GM12878 (cell line): ENCODE results near the gene BCAS3. TPM values are rescaled to one million over a fixed set of nuclear protein-coding genes. Genes with fewer than 3 reads are reported as not detected.

Source experiments
- ATAC-seq: fragments of 200-7000 bp; cut with Tn5 transposase; 3 replicates; pipeline ENCODE4 v1.9.1; 2020; ENCODE audit warnings: mild to moderate bottlenecking, moderate library complexity
- BruUV-seq: library from RNA; stranded (reverse); fragments of 400-500 nt; replicated peaks from 2 replicates; lab custom pipeline; 2021; lab: Mats Ljungman, UMichigan
- CTCF ChIA-PET: fragments of 300-600 bp; sonication (Branson Sonifier 250); formaldehyde crosslinking; extraction: SDS; loops from one replicate; lab custom pipeline; 2021; ENCODE audit warnings: inconsistent platforms; lab: Yijun Ruan, JAX
- POLR2A ChIA-PET: fragments of 350-600 bp; formaldehyde crosslinking; extraction: SDS; loops from one replicate; lab custom pipeline; 2021; ENCODE audit warnings: inconsistent platforms; lab: Charles Lee
- RAD21 ChIA-PET: fragments of 300-600 bp; sonication (Branson Sonifier 250); formaldehyde crosslinking; loops from one replicate; lab custom pipeline; 2023; ENCODE audit warnings: antibody characterized with exemption; ENCODE audit not compliant: unreplicated experiment; lab: Charles Lee
- SMC1A ChIA-PET: fragments of 300-600 bp; sonication (Branson Sonifier 250); formaldehyde crosslinking; loops from one replicate; lab custom pipeline; 2023; ENCODE audit not compliant: unreplicated experiment, uncharacterized antibody; lab: Charles Lee
- DNase-seq: peaks from one replicate; pipeline ENCODE4 v3.0.0-alpha.2; 2011; ENCODE audit warnings: low read depth, low spot score
- FAIRE-seq: peaks from 3 replicates; lab custom pipeline; 2011; peaks lifted over from hg19 to GRCh38; lab: Jason Lieb, UNC
- H2AFZ ChIP-seq: 2 replicates; pipeline ENCODE4 v1.6.0; 2011; ENCODE audit warnings: low read depth, low read length, control low read depth; ENCODE audit not compliant: control insufficient read depth
- H3K27ac ChIP-seq: 2 replicates; pipeline ENCODE4 v1.5.1; 2011; ENCODE audit warnings: control low read depth; ENCODE audit not compliant: control insufficient read depth, insufficient read depth
- H3K27me3 ChIP-seq, 2 experiments: replicated peaks in 1 of 2; 2 replicates each; pipeline versions ENCODE4 v1.6.0 to v1.6.1; 2011; ENCODE audit warnings: low read length in 1 of 2; ENCODE audit not compliant: control insufficient read depth in 2 of 2, insufficient read depth in 2 of 2
- H3K36me3 ChIP-seq, 2 experiments: 2 replicates each; pipeline ENCODE4 v1.5.1; 2011; ENCODE audit warnings: low read length in 1 of 2; ENCODE audit not compliant: control insufficient read depth in 2 of 2, insufficient read depth in 2 of 2
- H3K4me1 ChIP-seq: 2 replicates; pipeline ENCODE4 v1.6.1; 2011; ENCODE audit warnings: mild to moderate bottlenecking, low read length, moderate library complexity, mixed read lengths; ENCODE audit not compliant: control insufficient read depth, insufficient read depth
- H3K4me2 ChIP-seq: 2 replicates; pipeline ENCODE4 v1.6.0; 2011; ENCODE audit warnings: control low read depth; ENCODE audit not compliant: control insufficient read depth, insufficient read depth
- H3K4me3 ChIP-seq: fragments of 200-600 bp; sonication (generic); 2 replicates; pipeline ENCODE4 v1.5.1; 2016
- H3K79me2 ChIP-seq: 2 replicates; pipeline ENCODE4 v1.6.0; 2011; ENCODE audit warnings: low read length; ENCODE audit not compliant: control insufficient read depth, insufficient read depth
- H3K9ac ChIP-seq: 2 replicates; pipeline ENCODE4 v1.8.0; 2011; ENCODE audit warnings: low read length, control low read depth, mixed read lengths; ENCODE audit not compliant: control insufficient read depth, insufficient read depth
- H3K9me3 ChIP-seq: replicated peaks from 3 replicates; pipeline ENCODE4 v1.5.1; 2011; ENCODE audit warnings: mild to moderate bottlenecking, low read length; ENCODE audit not compliant: control insufficient read depth, insufficient read depth
- H4K20me1 ChIP-seq: 2 replicates; pipeline ENCODE4 v1.6.0; 2011; ENCODE audit not compliant: control insufficient read depth, insufficient read depth
- BHLHE40 ChIP-seq, 2 experiments: fragments of 450-650 bp in 1 of 2; IDR thresholded peaks; 2 replicates each; pipeline ENCODE4 v1.6.1; 2011 to 2017; ENCODE audit warnings: low read depth in 2 of 2, borderline replicate concordance in 1 of 2, improper control_type of control experiment in 1 of 2, low read length in 1 of 2, mild to moderate bottlenecking in 1 of 2
- HSF1 ChIP-seq: fragments of 150-350 bp; IDR thresholded peaks from 2 replicates; pipeline ENCODE4 v1.6.1; 2014; ENCODE audit warnings: mild to moderate bottlenecking, low read depth, low read length
- MTA2 ChIP-seq: fragments of 450-650 bp; IDR thresholded peaks from 2 replicates; pipeline ENCODE4 v1.6.1; 2016; ENCODE audit warnings: low read depth, mild to moderate bottlenecking, moderate library complexity
- NFIC ChIP-seq: IDR thresholded peaks from 2 replicates; pipeline ENCODE4 v1.6.1; 2012; ENCODE audit warnings: low read depth, mild to moderate bottlenecking, inconsistent platforms, low read length, moderate library complexity
- NR2F1 ChIP-seq: fragments of 450-650 bp; conservative IDR thresholded peaks from 2 replicates; pipeline ENCODE4 v1.6.1; 2017; ENCODE audit warnings: mild to moderate bottlenecking
- RAD21 ChIP-seq: IDR thresholded peaks from 2 replicates; pipeline ENCODE4 v1.6.1; 2011; ENCODE audit warnings: mild to moderate bottlenecking, low read depth, low read length, moderate library complexity; ENCODE audit not compliant: insufficient read depth
- RB1 ChIP-seq: fragments of 450-650 bp; formaldehyde crosslinking; IDR thresholded peaks from 2 replicates; pipeline ENCODE4 v1.6.1; 2017; ENCODE audit warnings: mild to moderate bottlenecking, borderline replicate concordance
- STAT3 ChIP-seq: IDR thresholded peaks from 2 replicates; pipeline ENCODE4 v1.6.1; 2011; ENCODE audit warnings: low read depth, low read length, improper control_type of control experiment
- YBX1 ChIP-seq: fragments of 450-650 bp; IDR thresholded peaks from 2 replicates; pipeline ENCODE4 v1.6.1; 2016; ENCODE audit warnings: antibody characterized with exemption
- WGBS: methylation state at CpG from one replicate; pipeline ENCODE4 v1.1.6; 2016; ENCODE audit warnings: low lambda C conversion rate; ENCODE audit not compliant: insufficient replicate concordance, insufficient coverage; ENCODE audit errors: missing lambda C conversion rate; 5-methylcytosine and 5-hydroxymethylcytosine counted together
- in situ Hi-C: fragments of 300-500 bp; cut with MboI; formaldehyde crosslinking; loops from 9 replicates; pipeline ENCODE4 v1.14.3; 2018; ENCODE audit warnings: mixed read lengths
- intact Hi-C: fragments of 100-400 bp; cut with micrococcal nuclease; formaldehyde crosslinking; loops from one replicate; pipeline ENCODE4 v1.14.2; 2022; ENCODE audit not compliant: unreplicated experiment
- polyA plus RNA-seq, 11 experiments: library from polyadenylated mRNA; depleted of rRNA in 4 of 11; unstranded in 6 of 11; stranded (reverse) in 5 of 11; fragments of >200 nt; fragmentation: Nextera tagmentation in 4 of 11; fragmentation: Illumina TruSeq in 1 of 11; extraction: Ambion mirVana in 4 of 11; extraction: Trizol in 1 of 11; gene quantifications; 1 replicate in 1 of 11; 2 replicates in 10 of 11; pipeline versions ENCODE4 v1.2.1 to v1.2.3, GENCODE V29; 2011 to 2016; ENCODE audit warnings: inconsistent platforms in 2 of 11, missing spikeins in 2 of 11, low read depth in 1 of 11
- total RNA-seq, 4 experiments: library from RNA; depleted of rRNA in 3 of 4; stranded (reverse); fragments of >200 nt in 3 of 4; fragmentation: Illumina TruSeq in 1 of 4; extraction: Trizol in 1 of 4; gene quantifications; 2 replicates each; pipeline versions ENCODE4 v1.2.1 to v1.2.3, GENCODE V29; 2013 to 2021
- TF ChIP-seq, protein P1 (sequence below): IDR thresholded peaks from 2 replicates; pipeline ENCODE4 v1.6.1; 2012; ENCODE audit warnings: low read depth, low read length, improper control_type of control experiment
- TF ChIP-seq, protein P2 (sequence below), 3 experiments: IDR thresholded peaks in 2 of 3; conservative IDR thresholded peaks in 1 of 3; 2 replicates each; pipeline ENCODE4 v1.5.1; 2011; ENCODE audit warnings: low read depth in 3 of 3, low read length in 3 of 3, mild to moderate bottlenecking in 3 of 3, control low read depth in 2 of 3, moderate library complexity in 2 of 3, inconsistent platforms in 1 of 3, mixed read lengths in 1 of 3; ENCODE audit not compliant: control insufficient read depth in 2 of 3, insufficient read depth in 1 of 3; ENCODE audit errors: extremely low read depth in 1 of 3

BCAS3 gene
- total and polyA plus RNA-seq, 10 of the 15 experiments (the other 5 are each of a cell fraction or from before 2014, with no cell fraction given) = 2.1 to 11.0 (median 6.6) TPM

GRCh38 chr17:61302953-61303816 lies 625.5 kb downstream of the BCAS3 start:
- Histone ChIP-seq H3K27ac (no peak overlapping the region), H3K4me2 (no peak overlapping the region), H3K4me3 (no peak overlapping the region), H3K27me3 (no peaks in the 10 kb centered on the region; a peak in 1 of 4 replicates), H3K9ac (no peak overlapping the region), H3K9me3 (no peaks in the 10 kb centered on the region), H3K36me3 (no peaks in the 10 kb centered on the region), H3K4me1 (no peaks in the 10 kb centered on the region), H4K20me1 (no peaks in the 10 kb centered on the region), H2AFZ (no peak overlapping the region), H3K79me2 (no peaks in the 10 kb centered on the region)
- FAIRE-seq (no peak), DNase-seq (no peak), ATAC-seq (no peak)
- ChIA-PET RAD21 (no interaction called here), CTCF (no interaction called here), SMC1A (no interaction called here), POLR2A (interaction anchor here (0.6 kb wide), 1 partner anchor 38 kb away, joined by 3 read pairs; no protein-coding TSS in a partner anchor)
- in situ Hi-C loops (no loop called here), intact Hi-C loops (no loop called here)
- BruUV-seq = no TSS peak
- WGBS = 40% methylated on average over 12 of the region's 12 CpGs
- no peak for TF ChIP-seq RAD21
- TF ChIP-seq, protein P1, sequence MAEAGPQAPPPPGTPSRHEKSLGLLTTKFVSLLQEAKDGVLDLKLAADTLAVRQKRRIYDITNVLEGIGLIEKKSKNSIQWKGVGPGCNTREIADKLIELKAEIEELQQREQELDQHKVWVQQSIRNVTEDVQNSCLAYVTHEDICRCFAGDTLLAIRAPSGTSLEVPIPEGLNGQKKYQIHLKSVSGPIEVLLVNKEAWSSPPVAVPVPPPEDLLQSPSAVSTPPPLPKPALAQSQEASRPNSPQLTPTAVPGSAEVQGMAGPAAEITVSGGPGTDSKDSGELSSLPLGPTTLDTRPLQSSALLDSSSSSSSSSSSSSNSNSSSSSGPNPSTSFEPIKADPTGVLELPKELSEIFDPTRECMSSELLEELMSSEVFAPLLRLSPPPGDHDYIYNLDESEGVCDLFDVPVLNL = no peak
- no peak for TF ChIP-seq HSF1
- TF ChIP-seq NFIC = no peak
- no peak for TF ChIP-seq BHLHE40 (IDR thresholded peaks at IDR 0.05; ENCODE audit: borderline replicate concordance in 1 of 2, low read depth in 2 of 2, low read length in 1 of 2)
- TF ChIP-seq YBX1 = no peak
- no peak for TF ChIP-seq STAT3
- TF ChIP-seq NR2F1 = no peak
- no peak for TF ChIP-seq MTA2
- no peak for TF ChIP-seq RB1
- TF ChIP-seq, protein P2, sequence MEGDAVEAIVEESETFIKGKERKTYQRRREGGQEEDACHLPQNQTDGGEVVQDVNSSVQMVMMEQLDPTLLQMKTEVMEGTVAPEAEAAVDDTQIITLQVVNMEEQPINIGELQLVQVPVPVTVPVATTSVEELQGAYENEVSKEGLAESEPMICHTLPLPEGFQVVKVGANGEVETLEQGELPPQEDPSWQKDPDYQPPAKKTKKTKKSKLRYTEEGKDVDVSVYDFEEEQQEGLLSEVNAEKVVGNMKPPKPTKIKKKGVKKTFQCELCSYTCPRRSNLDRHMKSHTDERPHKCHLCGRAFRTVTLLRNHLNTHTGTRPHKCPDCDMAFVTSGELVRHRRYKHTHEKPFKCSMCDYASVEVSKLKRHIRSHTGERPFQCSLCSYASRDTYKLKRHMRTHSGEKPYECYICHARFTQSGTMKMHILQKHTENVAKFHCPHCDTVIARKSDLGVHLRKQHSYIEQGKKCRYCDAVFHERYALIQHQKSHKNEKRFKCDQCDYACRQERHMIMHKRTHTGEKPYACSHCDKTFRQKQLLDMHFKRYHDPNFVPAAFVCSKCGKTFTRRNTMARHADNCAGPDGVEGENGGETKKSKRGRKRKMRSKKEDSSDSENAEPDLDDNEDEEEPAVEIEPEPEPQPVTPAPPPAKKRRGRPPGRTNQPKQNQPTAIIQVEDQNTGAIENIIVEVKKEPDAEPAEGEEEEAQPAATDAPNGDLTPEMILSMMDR (IDR thresholded peaks at IDR 0.05 in 2 of 3, conservative IDR thresholded peaks at IDR 0.05 in 1 of 3; ENCODE audit: control insufficient read depth in 2 of 3, extremely low read depth in 1 of 3, insufficient read depth in 1 of 3, low read depth in 3 of 3, low read length in 3 of 3) = no peak
